Right kidney (tissue), 1 donor: ENCODE results near the gene NBAS.
"Not testable (repeated sequence)": the region's sequence is repeated elsewhere in the genome, so short reads cannot be mapped to it uniquely, and the experiment has no call there.

ENCODE experiments used
- DNase-seq: peaks from one replicate; pipeline ENCODE4 v3.0.0-alpha.2; 2016

NBAS gene

GRCh38 chr2:15472133-15472532, 89.0 kb downstream of the NBAS start:
- no peak for DNase-seq

GRCh38 chr2:15471606-15472005, 89.5 kb downstream of the NBAS start:
- DNase-seq: no peak

- no peak for DNase-seq
Measured at GRCh38 chr2:15460112-15460620, 101.0 kb downstream of the NBAS start.

- DNase-seq: no peak
Measured at GRCh38 chr2:15458277-15458676, 102.9 kb downstream of the NBAS start.

- DNase-seq: no peak
Measured at GRCh38 chr2:15457868-15458267, 103.3 kb downstream of the NBAS start.

GRCh38 chr2:15456352-15456751, 104.8 kb downstream of the NBAS start:
- DNase-seq: no peak

GRCh38 chr2:15450808-15451207, 110.3 kb downstream of the NBAS start:
- DNase-seq: no peak

- no peak for DNase-seq
Measured at GRCh38 chr2:15449556-15450236, 111.4 kb downstream of the NBAS start.

- no peak for DNase-seq
Measured at GRCh38 chr2:15448250-15448839, 112.8 kb downstream of the NBAS start.

GRCh38 chr2:15447381-15447780, 113.8 kb downstream of the NBAS start:
- DNase-seq: no peak

GRCh38 chr2:15446961-15447360, 114.2 kb downstream of the NBAS start:
- no peak for DNase-seq

GRCh38 chr2:15445891-15446562, 115.1 kb downstream of the NBAS start:
- DNase-seq: no peak

GRCh38 chr2:15439768-15440524, 121.2 kb downstream of the NBAS start:
- DNase-seq: not testable (repeated sequence)

- DNase-seq: not testable (repeated sequence)
Measured at GRCh38 chr2:15439366-15439765, 121.8 kb downstream of the NBAS start.

GRCh38 chr2:15436195-15436594, 124.9 kb downstream of the NBAS start:
- DNase-seq: no peak

GRCh38 chr2:15435474-15435873, 125.7 kb downstream of the NBAS start:
- DNase-seq: no peak

GRCh38 chr2:15432642-15433256, 128.4 kb downstream of the NBAS start:
- DNase-seq: no peak

- no peak for DNase-seq
Measured at GRCh38 chr2:15429032-15429431, 132.1 kb downstream of the NBAS start.

- no peak for DNase-seq
Measured at GRCh38 chr2:15427987-15428386, 133.1 kb downstream of the NBAS start.

- no peak for DNase-seq
Measured at GRCh38 chr2:15426606-15427005, 134.5 kb downstream of the NBAS start.

GRCh38 chr2:15425712-15426111, 135.4 kb downstream of the NBAS start:
- DNase-seq: peak; percentile 28

- DNase-seq: no peak
Measured at GRCh38 chr2:15421753-15422152, 139.4 kb downstream of the NBAS start.
